Eye (tissue), 1 donor: ENCODE results near the gene SEPTIN6.

ENCODE experiments used
- DNase-seq: peaks from one replicate; pipeline ENCODE4 v3.0.0-alpha.2; 2015

The SEPTIN6 gene

DNA sequence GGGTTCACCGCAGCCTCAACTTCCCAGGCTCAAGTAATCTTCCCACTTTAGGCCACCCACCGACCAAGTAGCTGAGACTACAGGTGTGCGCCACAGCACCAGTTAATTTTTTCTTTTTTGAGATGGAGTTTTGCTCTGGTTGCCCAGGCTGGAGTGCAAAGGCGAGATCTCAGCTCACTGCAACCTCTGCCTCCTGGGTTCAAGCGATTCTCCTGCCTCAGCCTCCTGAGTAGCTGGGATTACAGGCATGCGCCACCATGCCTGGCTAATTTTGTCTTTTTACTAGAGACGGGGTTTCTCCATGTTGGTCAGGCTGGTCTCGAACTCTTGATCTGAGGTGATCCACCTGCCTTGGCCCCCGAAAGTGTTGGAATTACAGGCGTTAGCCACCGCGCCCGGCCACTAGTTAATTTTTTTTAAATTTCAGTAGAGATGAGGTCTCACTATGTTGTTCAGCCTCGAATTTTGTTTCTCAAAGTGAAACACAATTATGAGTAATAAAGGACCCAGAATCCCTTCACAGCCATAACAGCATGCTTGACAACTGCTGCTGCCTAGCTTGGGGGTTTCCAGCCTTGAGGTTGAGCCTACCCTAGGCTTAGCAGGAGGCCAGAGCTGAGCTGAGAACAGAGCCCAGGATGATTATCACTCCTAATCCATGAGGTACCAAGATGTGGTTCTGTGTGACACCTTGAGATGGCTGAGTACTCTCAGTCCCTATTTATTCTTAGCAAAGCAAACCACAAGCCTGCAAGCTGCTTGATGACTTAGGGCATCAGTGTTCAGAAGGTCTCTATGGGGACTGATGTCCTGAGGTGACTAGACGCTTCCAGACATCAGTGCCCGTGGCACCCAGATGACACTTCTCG lies 45.2 kb downstream of the SEPTIN6 start:
- DNase-seq, result no peak

DNA sequence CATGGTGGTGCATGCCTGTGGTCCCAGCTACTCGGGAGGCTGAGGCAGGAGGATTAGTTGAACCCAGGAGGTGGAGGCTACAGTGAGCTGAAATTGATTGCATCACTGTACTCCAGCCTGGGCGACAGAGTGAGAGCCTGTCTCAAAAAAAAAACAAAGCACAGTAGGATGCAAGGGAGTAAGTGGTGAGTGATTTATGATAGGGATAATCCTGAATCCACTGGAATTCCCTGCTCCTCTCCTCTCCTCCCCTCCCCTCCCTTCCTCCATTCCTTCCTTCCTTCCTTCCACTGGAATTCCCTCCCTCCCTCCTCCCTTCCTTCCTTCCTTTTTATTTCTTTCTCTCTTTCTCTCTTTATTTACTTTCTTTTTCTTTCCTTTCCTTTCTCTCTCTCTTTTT lies 45.9 kb downstream of the SEPTIN6 start:
- DNase-seq, result no peak

DNA sequence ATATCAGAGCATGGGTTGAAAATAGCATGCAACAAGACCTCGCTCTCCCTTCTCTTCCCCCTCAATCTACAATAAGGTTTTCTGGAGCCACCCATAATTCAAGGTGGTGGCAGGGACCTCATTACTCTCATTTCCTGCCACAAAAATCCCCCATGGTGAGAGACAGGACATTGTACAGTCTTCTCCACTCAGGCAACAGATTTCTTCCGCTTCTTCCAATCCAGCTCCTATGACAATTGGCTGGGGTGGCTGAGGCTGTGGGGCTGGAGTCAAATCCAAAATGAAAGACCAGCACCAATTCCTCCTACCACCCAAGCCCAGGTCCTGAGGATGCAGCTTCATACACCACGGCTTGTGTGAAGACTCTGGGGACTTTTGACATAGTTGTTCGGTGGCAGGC lies 46.5 kb downstream of the SEPTIN6 start:
- no peak for DNase-seq

DNA sequence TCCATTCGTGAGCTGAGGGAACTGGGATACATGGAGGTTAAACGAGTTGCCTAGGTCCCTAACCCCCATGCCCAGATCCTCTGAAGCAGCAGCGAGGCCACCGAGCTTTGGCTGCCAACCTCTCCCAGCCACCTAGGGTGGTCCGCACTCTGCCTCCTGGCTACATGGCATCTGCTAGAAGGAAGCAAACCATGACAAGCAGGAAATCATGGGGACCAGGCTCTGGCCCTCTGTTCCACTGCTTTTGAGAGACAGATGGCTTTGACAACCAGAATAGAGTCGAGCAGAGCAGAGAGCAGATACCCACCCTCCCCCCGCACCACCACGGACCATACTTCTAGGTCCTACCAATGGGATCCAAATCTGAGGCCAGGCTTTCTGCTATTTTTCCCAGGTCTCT lies 49.3 kb downstream of the SEPTIN6 start:
- DNase-seq, result no peak
